Mesenchymal stem cell (in vitro differentiated cells and primary cell): Measurements from ENCODE around the gene ST8SIA5.

Experiments used
- DNase-seq: peaks from one replicate; pipeline ENCODE4 v3.0.0-alpha.2; 2013
- H2AFZ ChIP-seq: one replicate; pipeline ENCODE4 v1.6.1; 2013; ENCODE audit warnings: low read depth, mild to moderate bottlenecking, control low read depth, inconsistent platforms, low read length, moderate library complexity
- H2AK5ac ChIP-seq: 2 replicates; pipeline ENCODE4 v1.6.1; 2013; ENCODE audit warnings: low read length, moderate library complexity, mild to moderate bottlenecking, inconsistent platforms; ENCODE audit not compliant: severe bottlenecking
- H2BK120ac ChIP-seq: one replicate; pipeline ENCODE4 v1.6.1; 2013; ENCODE audit warnings: low read depth, mild to moderate bottlenecking, inconsistent platforms, low read length, moderate library complexity
- H2BK12ac ChIP-seq, 2 experiments: one replicate each; pipeline ENCODE4 v1.6.1; 2013; ENCODE audit warnings: inconsistent platforms in 2 of 2, low read length in 2 of 2, mild to moderate bottlenecking in 2 of 2, moderate library complexity in 2 of 2, control low read depth in 1 of 2
- H2BK15ac ChIP-seq: one replicate; pipeline ENCODE4 v1.6.1; 2013; ENCODE audit warnings: mild to moderate bottlenecking, low read depth, inconsistent platforms; ENCODE audit not compliant: poor library complexity, severe bottlenecking
- H2BK5ac ChIP-seq: 2 replicates; pipeline ENCODE4 v1.6.1; 2013; ENCODE audit warnings: low read depth, mild to moderate bottlenecking, low read length, control low read depth, inconsistent platforms; ENCODE audit not compliant: poor library complexity, severe bottlenecking
- H3K14ac ChIP-seq, 2 experiments: one replicate each; pipeline ENCODE4 v1.6.1; 2013; ENCODE audit warnings: inconsistent platforms in 2 of 2, low read length in 2 of 2, control low read depth in 1 of 2, mild to moderate bottlenecking in 1 of 2, moderate library complexity in 1 of 2
- H3K18ac ChIP-seq, 2 experiments: one replicate each; pipeline ENCODE4 v1.6.1; 2013; ENCODE audit warnings: inconsistent platforms in 2 of 2, low read length in 2 of 2, control low read depth in 1 of 2, low read depth in 1 of 2, mild to moderate bottlenecking in 1 of 2
- H3K23ac ChIP-seq, 2 experiments: one replicate each; pipeline ENCODE4 v1.6.1; 2013; ENCODE audit warnings: inconsistent platforms in 2 of 2, low read length in 2 of 2, mild to moderate bottlenecking in 2 of 2, moderate library complexity in 2 of 2, control low read depth in 1 of 2
- H3K27ac ChIP-seq: 2 replicates; pipeline ENCODE4 v1.5.1; 2013; ENCODE audit warnings: mild to moderate bottlenecking, moderate library complexity, low read length, control low read depth, inconsistent platforms; ENCODE audit not compliant: poor library complexity, severe bottlenecking
- H3K27me3 ChIP-seq, 2 experiments: 2 replicates each; pipeline versions ENCODE4 v1.6.1 to v1.7.0; 2013; ENCODE audit warnings: low read length in 2 of 2, mild to moderate bottlenecking in 2 of 2, moderate library complexity in 2 of 2, control low read depth in 1 of 2, inconsistent platforms in 1 of 2; ENCODE audit not compliant: control insufficient read depth in 1 of 2, insufficient read depth in 1 of 2
- H3K36me3 ChIP-seq, 2 experiments: 2 replicates each; pipeline versions ENCODE4 v1.6.1 to v1.7.0; 2013; ENCODE audit warnings: low read length in 2 of 2, control low read depth in 1 of 2, inconsistent platforms in 1 of 2, low read depth in 1 of 2, mild to moderate bottlenecking in 1 of 2; ENCODE audit not compliant: insufficient read depth in 2 of 2, control insufficient read depth in 1 of 2
- H3K4ac ChIP-seq, 2 experiments: one replicate each; pipeline ENCODE4 v1.6.1; 2013; ENCODE audit warnings: inconsistent platforms in 2 of 2, low read length in 2 of 2, mild to moderate bottlenecking in 2 of 2, moderate library complexity in 2 of 2, control low read depth in 1 of 2, low read depth in 1 of 2
- H3K4me1 ChIP-seq: 2 replicates; pipeline ENCODE4 v1.6.1; 2013; ENCODE audit warnings: low read depth, low read length, control low read depth; ENCODE audit not compliant: control insufficient read depth, insufficient read depth
- H3K4me2 ChIP-seq: 2 replicates; pipeline ENCODE4 v1.6.1; 2013; ENCODE audit warnings: low read length, mild to moderate bottlenecking, inconsistent platforms; ENCODE audit not compliant: poor library complexity, severe bottlenecking
- H3K4me3 ChIP-seq, 2 experiments: 2 replicates each; pipeline versions ENCODE4 v1.5.1 to v1.7.0; 2013; ENCODE audit warnings: low read length in 2 of 2, mild to moderate bottlenecking in 2 of 2, control low read depth in 1 of 2, low read depth in 1 of 2; ENCODE audit not compliant: insufficient read depth in 1 of 2
- H3K79me1 ChIP-seq: replicated peaks from 2 replicates; pipeline ENCODE4 v1.6.1; 2013; ENCODE audit warnings: mild to moderate bottlenecking, control low read depth, low read length, inconsistent platforms; ENCODE audit not compliant: poor library complexity, severe bottlenecking
- H3K9ac ChIP-seq: 2 replicates; pipeline ENCODE4 v1.7.0; 2013; ENCODE audit warnings: mild to moderate bottlenecking, low read length, moderate library complexity
- H3K9me3 ChIP-seq: 2 replicates; pipeline ENCODE4 v1.7.0; 2013; ENCODE audit warnings: mild to moderate bottlenecking, low read length; ENCODE audit not compliant: control insufficient read depth
- H4K8ac ChIP-seq: one replicate; pipeline ENCODE4 v1.6.1; 2013; ENCODE audit warnings: inconsistent platforms, mild to moderate bottlenecking, low read length, moderate library complexity
- H4K91ac ChIP-seq: one replicate; pipeline ENCODE4 v1.6.1; 2013; ENCODE audit warnings: mild to moderate bottlenecking, low read length, inconsistent platforms
- WGBS: methylation state at CpG from one replicate; pipeline ENCODE4 v1.1.7; 2013; ENCODE audit warnings: mixed read lengths; 5-methylcytosine and 5-hydroxymethylcytosine counted together

The ST8SIA5 gene

DNA sequence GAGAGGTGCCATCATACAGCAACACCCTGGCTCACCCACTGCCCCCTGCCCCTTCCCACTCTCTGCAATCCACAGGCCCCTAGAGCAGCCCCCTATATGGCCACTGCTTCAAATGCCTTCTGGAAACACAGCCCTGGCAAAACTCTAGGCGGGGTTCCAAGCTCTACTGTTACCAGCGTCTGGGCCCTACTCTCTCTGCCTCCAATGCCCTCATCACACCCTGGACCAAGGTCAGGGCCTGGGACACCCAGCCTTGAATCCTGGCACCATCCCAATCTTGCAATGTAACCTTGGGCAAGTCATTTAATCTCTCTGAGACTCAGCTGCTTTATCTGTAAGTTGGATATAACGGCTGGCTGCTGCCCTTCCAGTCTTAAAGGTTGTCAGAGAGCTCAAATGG is 60.6 kb downstream of the ST8SIA5 start:
- Histone ChIP-seq H3K18ac (no peak overlapping the region), H2BK12ac (no peak overlapping the region), H3K9ac (no peak overlapping the region), H3K36me3 (no peaks in the 10 kb centered on the region), H2BK120ac (no peak overlapping the region), H3K4me1 (no peaks in the 10 kb centered on the region), H2AK5ac (no peak overlapping the region), H3K27ac (no peak overlapping the region), H2BK15ac (no peak overlapping the region), H3K79me1 (no peaks in the 10 kb centered on the region), H4K91ac (no peak overlapping the region), H3K4me2 (no peak overlapping the region), H4K8ac (no peak overlapping the region), H3K14ac (no peak overlapping the region), H3K27me3 (peaks cover 6 to 7% of the 10 kb centered on the region in 2 experiments), H3K23ac (no peak overlapping the region), H2AFZ (no peak overlapping the region), H2BK5ac (no peak overlapping the region), H3K4me3 (no peak overlapping the region), H3K4ac (no peak overlapping the region), H3K9me3 (no peaks in the 10 kb centered on the region)
- no peak for DNase-seq
- WGBS = 86% methylated on average over 3 of the region's 3 CpGs

DNA sequence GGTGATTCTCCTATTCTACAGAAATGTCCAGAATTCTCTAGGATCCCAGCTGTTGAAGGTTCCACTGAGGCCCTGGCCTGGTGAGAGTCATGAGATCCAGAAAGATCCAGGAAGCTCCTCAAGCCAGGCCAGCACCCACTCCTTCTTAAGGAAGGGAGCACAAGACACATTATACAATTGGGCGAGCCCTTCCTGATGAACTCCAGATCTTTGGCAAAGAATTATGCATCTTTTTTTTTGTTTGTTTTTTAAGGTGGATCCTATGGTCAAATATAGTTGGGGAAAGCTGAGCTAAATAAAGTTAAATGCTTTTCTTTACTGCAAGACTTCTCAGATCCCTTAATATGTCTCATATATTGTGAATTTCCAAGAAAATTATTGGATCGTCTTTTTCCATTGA is 62.9 kb downstream of the ST8SIA5 start:
- Histone ChIP-seq H4K91ac (no peak overlapping the region), H3K4ac (no peak overlapping the region), H2AK5ac (no peak overlapping the region), H2BK15ac (no peak overlapping the region), H3K27ac (no peak overlapping the region), H3K14ac (no peak overlapping the region), H3K36me3 (no peaks in the 10 kb centered on the region), H2BK12ac (no peak overlapping the region), H2BK5ac (no peak overlapping the region), H3K9ac (no peak overlapping the region), H2BK120ac (no peak overlapping the region), H3K23ac (no peak overlapping the region), H3K9me3 (no peaks in the 10 kb centered on the region), H3K79me1 (no peaks in the 10 kb centered on the region), H3K27me3 (peaks cover 6 to 7% of the 10 kb centered on the region in 2 experiments), H3K18ac (no peak overlapping the region), H3K4me1 (no peaks in the 10 kb centered on the region), H4K8ac (no peak overlapping the region), H3K4me3 (no peak overlapping the region), H2AFZ (no peak overlapping the region), H3K4me2 (no peak overlapping the region)
- WGBS = 94% methylated on average over 2 of the region's 2 CpGs
- DNase-seq = no peak

DNA sequence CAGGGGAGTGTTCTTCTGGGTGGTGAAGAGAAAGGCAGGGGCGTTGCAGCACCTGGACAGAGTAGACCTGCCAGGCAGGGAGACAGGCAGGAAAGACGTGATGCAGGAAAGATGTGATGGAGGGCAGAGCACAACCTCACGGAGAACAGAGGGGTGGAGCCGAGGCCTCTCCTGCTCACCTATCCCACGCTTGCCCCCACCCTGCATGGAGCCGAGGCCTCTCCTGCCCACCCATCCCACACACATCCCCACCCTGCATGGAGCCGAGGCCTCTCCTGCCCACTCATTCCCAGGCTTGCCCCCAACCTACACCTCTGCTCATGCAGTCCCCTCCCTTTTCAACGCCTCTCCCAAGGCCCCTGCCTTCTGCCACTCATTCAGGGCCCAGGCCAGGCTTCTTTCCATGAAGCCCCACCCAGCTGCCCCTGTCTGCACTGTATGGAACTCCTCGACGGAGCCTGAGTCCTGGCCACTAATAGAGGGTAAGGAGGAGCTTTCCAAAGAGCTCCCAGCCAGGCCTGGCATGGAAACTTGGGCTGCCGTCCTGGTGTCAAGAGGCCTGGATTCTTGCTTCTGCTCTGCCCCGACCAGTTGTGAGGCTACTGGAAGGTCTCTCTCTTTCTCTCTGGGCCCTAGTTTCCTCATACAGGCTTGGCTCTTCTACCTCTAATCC is 67.9 kb downstream of the ST8SIA5 start:
- H3K79me1 ChIP-seq = no peaks in the 10 kb centered on the region

DNA sequence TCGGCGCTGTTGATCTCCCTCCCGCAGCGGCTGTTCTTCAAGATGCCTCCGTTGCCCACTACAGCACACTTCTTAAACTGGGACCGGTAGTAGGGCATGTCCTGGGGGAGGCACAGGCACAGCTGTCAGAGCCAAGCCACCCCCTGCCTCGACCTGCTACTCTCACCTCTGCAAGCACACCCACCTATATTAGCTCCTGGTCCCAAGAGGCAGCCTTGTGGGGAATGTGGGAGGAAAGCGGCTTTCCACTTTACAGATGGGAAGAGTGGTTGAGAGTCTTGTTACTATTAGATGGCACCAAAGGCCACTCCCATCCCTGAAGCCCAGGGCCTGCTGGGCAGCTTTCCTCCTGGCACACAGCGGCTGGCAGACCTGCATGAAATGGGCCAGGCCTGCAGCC is 70.7 kb downstream of the ST8SIA5 start:
- no peak for DNase-seq
- Histone ChIP-seq H2BK15ac (no peak overlapping the region), H3K14ac (no peak overlapping the region), H3K18ac (no peak overlapping the region), H2AK5ac (no peak overlapping the region), H3K4me3 (no peak overlapping the region), H2BK5ac (no peak overlapping the region), H2AFZ (no peak overlapping the region), H3K9me3 (no peaks in the 10 kb centered on the region), H3K27me3 (peaks cover 11 to 32% of the 10 kb centered on the region in 2 experiments), H2BK12ac (no peak overlapping the region), H3K4ac (no peak overlapping the region), H3K23ac (no peak overlapping the region), H3K36me3 (no peaks in the 10 kb centered on the region), H3K4me2 (no peak overlapping the region), H4K91ac (no peak overlapping the region), H3K27ac (no peak overlapping the region), H3K9ac (no peak overlapping the region), H3K4me1 (no peaks in the 10 kb centered on the region), H3K79me1 (no peaks in the 10 kb centered on the region), H2BK120ac (no peak overlapping the region), H4K8ac (no peak overlapping the region)
- 91% methylated on average over 8 of the region's 9 CpGs for WGBS

More for the DNA sequence above, 67.9 kb downstream of the ST8SIA5 start:
- no peak overlapping the region for H3K18ac ChIP-seq
- H3K27ac ChIP-seq = no peak overlapping the region
- no peaks in the 10 kb centered on the region for H3K9me3 ChIP-seq
- no peak overlapping the region for H3K14ac ChIP-seq
- 90% methylated on average over 12 of the region's 12 CpGs for WGBS
- no peak overlapping the region for H2BK5ac ChIP-seq
- H2AK5ac ChIP-seq = no peak overlapping the region
- H3K4ac ChIP-seq = no peak overlapping the region
- no peak overlapping the region for H3K4me3 ChIP-seq
- no peak overlapping the region for H2AFZ ChIP-seq
- no peaks in the 10 kb centered on the region for H3K4me1 ChIP-seq
- no peak overlapping the region for H2BK12ac ChIP-seq
- no peak for DNase-seq
- H3K9ac ChIP-seq = no peak overlapping the region
- H2BK120ac ChIP-seq = no peak overlapping the region
- H3K23ac ChIP-seq = no peak overlapping the region
- H4K91ac ChIP-seq = no peak overlapping the region
- no peak overlapping the region for H2BK15ac ChIP-seq
- H3K36me3 ChIP-seq = no peaks in the 10 kb centered on the region
- peaks cover 6 to 26% of the 10 kb centered on the region in 2 experiments for H3K27me3 ChIP-seq
- no peak overlapping the region for H3K4me2 ChIP-seq
- H4K8ac ChIP-seq = no peak overlapping the region
